Brain pericyte (primary cell): ENCODE results near the gene RPA4.
"Not testable (repeated sequence)": the region's sequence is repeated elsewhere in the genome, so short reads cannot be mapped to it uniquely, and the experiment has no call there.

Source experiments
- DNase-seq: peaks from one replicate; pipeline ENCODE4 v3.0.0-alpha.2; 2012; ENCODE audit warnings: low read depth, low spot score

Gene RPA4

DNA sequence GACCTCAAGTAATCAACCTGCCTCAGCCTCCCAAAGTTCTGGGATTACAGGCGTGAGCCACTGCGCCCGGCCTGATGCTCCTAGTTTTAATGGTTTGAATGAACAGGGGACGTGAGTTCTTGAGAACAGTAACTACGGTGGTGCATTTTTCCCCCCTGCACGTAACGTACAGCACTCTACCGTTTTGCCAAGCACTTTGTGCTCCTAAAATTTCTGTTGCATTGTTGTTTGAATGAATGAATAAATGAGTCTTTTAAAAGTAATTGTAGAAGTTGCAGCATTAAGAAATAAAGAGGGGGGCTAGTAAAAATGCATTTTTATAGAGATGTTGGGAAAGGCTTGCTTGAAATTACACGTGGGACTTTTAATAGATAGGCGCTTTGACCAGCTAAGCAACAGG is at the start of gene RPA4:
TSS of gene RPA4 (plus strand) at position 301 of the 400 bp plus-strand sequence. CDS start 403 bp downstream, outside the sequence.
- no peak for DNase-seq

DNA sequence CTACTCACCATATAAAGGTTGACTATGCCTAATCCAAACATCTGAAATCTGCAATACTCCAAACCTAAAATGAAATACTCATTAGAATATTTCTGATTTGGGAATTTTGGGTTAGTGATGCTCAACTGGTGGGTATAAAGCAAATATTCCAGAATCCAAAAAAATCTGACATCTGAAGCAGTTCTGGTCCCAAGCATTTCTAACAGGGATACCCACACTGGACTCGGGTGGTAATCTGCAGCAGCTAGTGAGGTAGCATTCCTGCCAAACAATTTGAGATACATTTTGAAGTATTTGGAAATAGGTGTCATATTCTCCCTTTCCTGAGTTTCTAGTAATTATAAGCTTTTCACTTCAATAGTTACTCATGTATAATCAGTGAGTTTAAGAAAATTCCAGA is 49.6 kb upstream of the RPA4 start:
- DNase-seq = no peak

GRCh38 chrX:96835660-96836289 is 47.9 kb upstream of the RPA4 start:
- no peak for DNase-seq

DNA sequence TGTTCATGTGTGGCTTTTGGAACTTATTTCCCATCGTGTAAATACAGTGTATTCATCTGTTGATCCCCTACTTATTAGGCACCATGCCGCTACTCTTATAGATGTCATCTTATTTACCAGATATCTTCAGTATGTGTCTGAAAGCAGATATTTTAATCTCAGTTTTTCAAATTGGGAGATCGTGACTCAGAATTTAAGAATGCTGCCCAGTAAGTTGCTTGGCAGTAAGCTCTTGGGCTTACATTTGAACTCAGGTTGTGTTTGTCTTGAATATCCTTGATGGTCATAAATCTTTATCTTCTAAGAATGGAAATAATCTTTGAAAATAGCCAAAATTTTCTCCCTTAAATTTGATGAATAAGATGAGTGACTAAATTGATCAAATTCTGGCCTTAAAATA is 45.9 kb upstream of the RPA4 start:
- no peak for DNase-seq

DNA sequence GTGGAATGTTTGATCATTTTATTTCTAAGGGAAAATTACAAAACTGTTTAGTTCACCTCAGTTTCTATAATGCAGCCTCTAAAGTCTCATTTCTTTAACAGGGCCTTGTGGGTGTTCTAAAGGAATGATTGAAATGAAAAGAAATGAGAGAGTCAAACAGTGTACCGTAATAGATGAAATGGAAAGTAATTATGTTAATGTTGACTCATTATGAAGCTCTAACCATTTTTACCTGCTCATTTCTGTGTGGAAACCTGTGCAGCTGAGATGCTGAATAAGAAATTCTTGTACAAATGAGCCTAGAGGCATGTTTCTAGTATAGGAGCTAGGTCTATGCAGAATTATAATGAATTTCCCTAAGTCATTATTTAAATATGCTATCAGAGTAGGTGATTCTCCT is 45.2 kb upstream of the RPA4 start:
- no peak for DNase-seq

GRCh38 chrX:96841325-96841724 is 42.4 kb upstream of the RPA4 start:
- DNase-seq = no peak

GRCh38 chrX:96841866-96842265 is 41.8 kb upstream of the RPA4 start:
- not testable (repeated sequence) for DNase-seq

DNA sequence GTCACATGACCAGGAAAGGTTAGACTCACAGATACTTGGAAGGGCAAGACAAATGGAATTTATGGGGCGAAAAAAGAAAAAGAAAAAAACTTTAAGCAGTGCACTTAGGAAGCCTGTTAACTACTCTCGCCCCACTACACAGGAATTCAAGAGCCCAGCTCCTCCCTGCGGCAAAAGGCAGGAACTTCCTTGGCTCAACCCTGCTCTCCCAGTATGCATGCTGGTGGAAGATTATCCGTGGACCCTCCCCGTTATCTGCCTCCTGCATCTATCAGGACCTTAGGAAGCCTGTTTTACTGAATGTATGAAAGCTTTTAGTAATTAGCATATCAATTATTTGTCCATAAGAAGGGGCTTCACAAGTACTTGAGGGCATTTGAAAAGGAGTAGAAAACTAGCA is 40.1 kb upstream of the RPA4 start:
- no peak for DNase-seq

DNA sequence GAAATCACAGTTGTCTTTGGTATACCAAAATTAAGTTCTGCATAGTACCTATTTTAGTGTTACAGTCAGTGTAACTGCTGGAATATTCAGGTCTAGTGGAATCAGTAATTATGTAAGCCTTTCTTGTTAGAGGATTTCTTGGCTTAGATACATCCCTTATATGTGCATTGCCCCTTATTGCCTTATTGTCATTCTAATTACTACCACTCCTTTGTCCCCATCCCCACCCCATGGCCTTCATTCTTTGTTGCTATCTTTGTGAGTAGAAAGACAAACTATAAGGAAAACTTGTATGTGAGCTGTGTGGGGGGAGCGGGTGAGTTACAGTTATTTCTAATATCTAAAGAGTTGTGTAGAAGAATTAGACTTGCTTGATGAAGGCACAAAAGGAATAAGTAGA is 36.9 kb upstream of the RPA4 start:
- no peak for DNase-seq

- DNase-seq = not testable (repeated sequence)
Observed at GRCh38 chrX:96859422-96859821, 24.3 kb upstream of the RPA4 start.

DNA sequence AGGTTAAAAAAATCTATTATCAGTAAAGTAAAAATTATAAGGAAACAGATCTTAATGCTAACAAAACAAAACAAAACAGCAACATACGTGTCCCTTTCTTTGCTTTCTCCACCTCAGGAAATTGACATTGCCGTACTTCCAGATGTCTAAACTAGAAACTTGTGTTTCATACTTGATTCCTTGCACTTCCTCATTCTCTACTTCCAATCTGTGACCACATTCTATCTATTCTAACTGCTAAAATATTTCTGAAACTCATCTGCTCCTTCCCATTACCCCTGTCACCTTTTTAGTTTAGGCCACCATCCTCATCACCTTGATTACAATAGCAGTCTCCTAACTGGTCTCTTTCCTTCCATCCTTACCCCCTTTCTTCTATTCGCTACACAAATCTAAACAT is 22.5 kb upstream of the RPA4 start:
- no peak for DNase-seq

- DNase-seq = no peak
Observed at GRCh38 chrX:96861661-96862060, 22.0 kb upstream of the RPA4 start.

DNA sequence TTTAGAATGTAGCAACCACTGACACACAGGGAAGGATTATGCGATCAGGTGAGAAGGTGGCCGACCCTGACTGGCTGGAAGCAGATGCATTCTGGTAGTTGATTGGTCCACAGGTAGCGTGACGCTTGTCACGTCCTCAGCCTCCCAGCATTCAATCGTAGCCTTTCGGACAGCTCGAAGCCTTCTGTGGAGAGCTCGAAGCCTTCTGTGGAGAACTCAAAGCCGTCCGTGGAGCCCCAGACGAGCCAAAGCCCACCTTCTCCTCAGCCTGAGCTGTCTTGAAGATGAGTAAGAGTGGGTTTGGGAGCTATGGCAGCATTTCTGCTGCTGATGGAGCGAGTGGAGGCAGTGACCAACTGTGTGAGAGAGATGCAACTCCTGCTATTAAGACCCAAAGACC is 319 bp downstream of the RPA4 start:
- DNase-seq = no peak

- no peak for DNase-seq
Observed at GRCh38 chrX:96889726-96890125, 6.0 kb downstream of the RPA4 start.

GRCh38 chrX:96906741-96907140 is 23.0 kb downstream of the RPA4 start:
- DNase-seq = no peak

DNA sequence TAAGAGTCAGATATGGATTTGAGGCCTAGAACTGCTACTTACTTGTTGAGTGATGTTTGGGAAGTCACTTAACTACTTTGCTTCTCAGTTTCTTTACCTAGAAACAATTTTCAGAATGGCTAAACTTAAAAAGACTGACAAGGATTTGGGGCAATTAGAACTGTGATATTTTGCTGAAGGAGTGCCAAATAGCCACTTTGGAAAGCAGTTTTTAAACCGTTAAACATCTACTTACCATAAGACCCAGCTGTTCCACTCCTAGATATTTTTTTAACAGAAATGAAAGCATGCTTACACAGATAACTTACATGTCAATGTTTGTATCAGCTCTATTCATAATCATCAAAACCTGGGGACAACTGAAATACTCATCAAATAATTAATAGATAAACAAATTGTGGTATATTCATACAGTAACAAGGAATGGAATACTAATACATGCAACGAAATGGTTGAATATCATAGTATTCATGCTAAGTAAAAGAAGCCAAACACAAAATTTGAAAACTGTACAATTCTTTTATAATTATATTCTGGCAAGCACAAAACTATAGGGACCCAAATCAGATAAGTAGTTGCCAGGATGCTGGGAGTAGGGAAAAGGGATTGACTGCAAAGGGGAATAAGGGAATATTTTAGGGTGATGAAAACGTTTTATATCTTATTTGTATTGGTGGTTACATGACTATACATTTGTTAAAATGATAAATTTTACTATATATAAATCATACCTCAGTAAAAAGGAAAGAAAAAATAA is 24.0 kb downstream of the RPA4 start:
- DNase-seq = no peak

DNA sequence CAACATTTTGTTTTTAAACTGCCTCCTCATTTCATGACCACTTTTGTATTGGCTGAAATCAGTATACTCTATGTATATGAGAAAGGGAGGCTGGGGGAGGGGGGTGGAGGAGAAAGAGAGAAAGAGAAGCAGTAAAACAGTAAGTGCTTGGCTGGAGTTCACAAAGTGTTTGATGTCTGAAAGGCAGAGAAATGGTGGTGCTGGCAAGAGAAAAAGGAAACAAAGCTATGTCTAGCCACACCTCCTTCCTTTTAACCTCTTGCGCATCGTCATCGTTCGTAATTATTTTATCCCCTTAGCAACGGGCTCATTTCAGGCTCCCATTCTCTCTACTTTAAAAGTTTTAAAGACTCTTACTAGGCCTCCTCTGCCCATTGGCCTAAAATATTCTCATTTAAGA is 25.6 kb downstream of the RPA4 start:
- no peak for DNase-seq

DNA sequence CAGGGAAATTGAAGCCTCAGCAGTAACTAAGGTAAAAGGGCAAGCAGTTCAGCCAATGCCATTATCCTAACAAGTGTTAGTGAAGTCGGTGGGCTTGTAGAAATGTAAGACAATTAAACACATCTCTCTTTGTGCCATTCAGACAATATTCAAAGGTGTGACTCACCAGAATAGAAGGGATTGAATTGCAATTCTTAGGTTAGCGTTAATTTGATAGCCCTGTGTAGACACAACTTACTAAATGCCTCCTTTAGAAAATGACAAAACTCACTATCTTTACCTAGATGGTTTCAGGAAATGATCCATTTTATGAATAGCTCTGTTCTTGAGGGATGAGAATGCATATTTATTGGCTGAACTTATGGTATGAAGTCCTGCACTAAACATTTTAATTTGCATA is 35.2 kb downstream of the RPA4 start:
- no peak for DNase-seq

DNA sequence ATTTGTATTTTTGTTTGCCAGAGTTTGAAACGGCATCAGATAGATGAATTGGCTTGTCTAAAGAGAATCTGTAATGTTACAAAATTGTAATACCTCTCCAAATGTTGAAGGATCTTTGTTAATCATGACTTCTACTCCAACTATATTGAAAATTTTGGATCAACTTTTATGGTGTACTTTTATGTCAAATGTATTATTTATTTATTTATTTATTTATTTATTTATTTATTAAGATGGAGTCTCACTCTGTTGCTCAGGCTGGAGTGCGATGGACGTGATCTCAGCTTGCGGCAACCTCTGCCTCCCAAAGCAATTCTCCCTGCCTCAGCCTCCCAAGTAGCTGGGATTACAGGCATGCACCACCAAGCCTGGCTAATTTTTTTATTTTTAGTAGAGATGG is 36.0 kb downstream of the RPA4 start:
- no peak for DNase-seq

DNA sequence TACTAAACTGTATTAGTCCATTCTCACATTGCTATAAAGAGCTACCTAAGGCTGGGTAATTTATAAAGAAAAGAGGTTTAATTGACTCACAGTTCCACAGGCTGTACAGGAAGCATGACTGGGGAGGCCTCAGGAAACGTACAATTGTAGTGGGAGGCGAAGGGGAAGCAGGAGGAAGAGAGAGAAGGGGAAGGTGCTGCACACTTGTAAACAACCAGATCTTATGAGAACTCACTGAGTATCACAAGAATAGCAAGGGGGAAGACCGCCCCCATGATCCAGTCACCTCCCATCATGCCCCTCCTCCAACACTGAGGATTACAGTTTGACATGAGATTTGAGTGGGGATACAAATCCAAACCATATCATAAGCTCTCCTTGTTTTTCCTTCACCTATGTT is 40.9 kb downstream of the RPA4 start:
- no peak for DNase-seq

DNA sequence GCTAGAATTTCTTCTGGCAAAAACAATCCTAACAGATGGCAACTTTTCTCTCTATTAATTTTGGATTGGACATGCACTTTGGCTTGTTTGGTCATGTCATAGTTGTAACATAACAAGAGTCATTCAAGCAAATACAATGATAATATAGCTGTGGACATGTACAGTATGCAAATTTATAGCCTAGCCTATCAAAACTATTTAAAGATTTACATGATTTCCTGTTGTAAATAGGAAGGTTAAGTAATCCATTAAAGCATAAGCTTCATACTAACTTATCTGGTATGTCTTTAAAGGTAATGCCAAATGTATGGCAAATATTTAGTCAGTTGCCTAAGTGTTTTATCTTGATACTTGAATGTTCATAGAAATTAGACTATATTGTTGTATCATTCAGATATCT is 45.3 kb downstream of the RPA4 start:
- no peak for DNase-seq
